ENCODE results near the gene NRIP1.

The NRIP1 gene

GRCh38 chr21:15004721-15005370 lies 60.0 kb downstream of the NRIP1 start:
- DNase-seq: no peak

- no peak for DNase-seq
These were observed 61.2 kb downstream of the NRIP1 start for GRCh38 chr21:15003463-15004135.

GRCh38 chr21:15001857-15002606 lies 62.8 kb downstream of the NRIP1 start:
- DNase-seq: no peak

- DNase-seq: no peak
These were observed 63.7 kb downstream of the NRIP1 start for GRCh38 chr21:15001113-15001512.

GRCh38 chr21:15000081-15000480 lies 64.7 kb downstream of the NRIP1 start:
- no peak for DNase-seq

GRCh38 chr21:14998784-14999183 lies 66.0 kb downstream of the NRIP1 start:
- DNase-seq: no peak

GRCh38 chr21:14998336-14998735 lies 66.5 kb downstream of the NRIP1 start:
- DNase-seq: no peak

GRCh38 chr21:14995695-14996490 lies 68.9 kb downstream of the NRIP1 start:
- DNase-seq: no peak

GRCh38 chr21:14995226-14995625 lies 69.6 kb downstream of the NRIP1 start:
- DNase-seq: no peak

- no peak for DNase-seq
These were observed 71.7 kb downstream of the NRIP1 start for GRCh38 chr21:14993115-14993514.

GRCh38 chr21:14991957-14992356 lies 72.8 kb downstream of the NRIP1 start:
- no peak for DNase-seq

GRCh38 chr21:14989359-14989758 lies 75.4 kb downstream of the NRIP1 start:
- no peak for DNase-seq

- no peak for DNase-seq
These were observed 76.0 kb downstream of the NRIP1 start for GRCh38 chr21:14988760-14989159.

- DNase-seq: no peak
These were observed 77.2 kb downstream of the NRIP1 start for GRCh38 chr21:14987370-14988170.

- no peak for DNase-seq
These were observed 79.5 kb downstream of the NRIP1 start for GRCh38 chr21:14985306-14985705.

GRCh38 chr21:14982336-14982735 lies 82.5 kb downstream of the NRIP1 start:
- DNase-seq: no peak

- DNase-seq: no peak
These were observed 83.6 kb downstream of the NRIP1 start for GRCh38 chr21:14981246-14981645.

GRCh38 chr21:14979264-14979663 lies 85.5 kb downstream of the NRIP1 start:
- no peak for DNase-seq

GRCh38 chr21:14977814-14978213 lies 87.0 kb downstream of the NRIP1 start:
- no peak for DNase-seq

- DNase-seq: no peak
These were observed 89.5 kb downstream of the NRIP1 start for GRCh38 chr21:14975136-14975919.

- DNase-seq: no peak
These were observed 92.1 kb downstream of the NRIP1 start for GRCh38 chr21:14972678-14973077.

GRCh38 chr21:14968821-14969220 lies 96.0 kb downstream of the NRIP1 start:
- DNase-seq: no peak

All from CD4-positive, alpha-beta T cell treated with Interleukin-4 for 4 hours (primary cell).